DMS79 treated with DMSO at 0.1 percent for 48 hours (cell line): ENCODE data around the gene ZNF546.
"Not testable (repeated sequence)": the region's sequence is repeated elsewhere in the genome, so short reads cannot be mapped to it uniquely, and the experiment has no call there.

ENCODE experiments used
- DNase-seq: peaks from one replicate; lab custom pipeline; 2025; lab: John Stamatoyannopoulos, UW

ZNF546 gene

DNA sequence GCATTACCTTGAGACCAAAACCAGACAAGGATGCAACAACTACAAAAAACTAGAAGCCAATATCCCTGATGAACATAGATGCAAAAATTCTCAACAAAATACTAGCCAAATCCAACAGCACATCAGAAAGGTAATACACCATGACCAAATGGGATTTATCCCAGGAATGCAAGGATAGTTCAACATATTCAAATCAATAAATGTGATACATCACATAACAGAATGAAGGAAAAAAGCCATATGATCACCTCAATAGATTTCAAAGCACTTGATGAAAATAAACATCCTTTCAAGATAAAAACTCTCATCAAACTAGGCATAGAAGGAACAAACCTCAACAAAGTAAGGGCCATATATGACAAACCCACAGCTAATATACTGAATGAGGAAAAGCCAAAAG lies 10.2 kb upstream of the ZNF546 start:
- no peak for DNase-seq

DNA sequence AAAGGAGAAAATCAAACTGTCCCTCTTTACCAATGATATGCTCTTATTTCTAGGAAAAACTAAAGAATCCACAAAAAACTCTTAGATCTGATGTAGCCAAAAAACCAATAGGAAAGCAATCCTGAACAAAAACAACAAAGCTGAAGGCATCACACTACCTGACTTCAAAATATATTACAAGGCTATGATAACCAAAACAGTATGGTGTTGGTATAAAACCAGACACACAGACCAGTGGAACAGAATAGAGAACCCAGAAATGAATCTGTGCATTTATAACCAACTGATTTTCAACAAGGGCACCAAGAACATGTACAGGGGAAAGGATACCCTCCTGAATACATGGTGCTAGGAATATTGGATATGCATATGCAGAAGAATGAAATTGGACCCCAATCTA lies 9.7 kb upstream of the ZNF546 start:
- no peak for DNase-seq

- no peak for DNase-seq
Observed at GRCh38 chr19:39987596-39987995, 9.3 kb upstream of the ZNF546 start.

DNA sequence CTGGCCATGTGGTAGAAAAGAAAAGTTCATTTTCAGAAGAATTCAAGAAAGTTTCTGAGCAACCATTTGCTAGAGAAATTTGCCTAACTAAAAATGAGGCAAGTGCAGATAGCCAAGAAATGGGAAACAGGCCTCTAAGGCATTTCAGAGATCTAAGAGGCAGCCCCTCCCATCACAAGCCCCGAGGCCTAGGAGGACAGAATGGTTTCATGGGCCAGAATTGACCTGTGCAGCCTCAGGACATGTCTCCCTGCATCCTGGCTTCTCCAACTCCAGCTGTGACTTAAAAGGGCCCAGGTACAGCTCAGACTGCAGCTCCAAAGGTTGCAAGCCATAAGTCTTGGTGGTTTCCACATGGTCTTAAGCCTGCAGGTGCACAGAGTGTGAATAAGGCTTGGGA lies 3.3 kb upstream of the ZNF546 start:
- DNase-seq = no peak

GRCh38 chr19:39994361-39994760 lies 2.5 kb upstream of the ZNF546 start:
- no peak for DNase-seq

DNA sequence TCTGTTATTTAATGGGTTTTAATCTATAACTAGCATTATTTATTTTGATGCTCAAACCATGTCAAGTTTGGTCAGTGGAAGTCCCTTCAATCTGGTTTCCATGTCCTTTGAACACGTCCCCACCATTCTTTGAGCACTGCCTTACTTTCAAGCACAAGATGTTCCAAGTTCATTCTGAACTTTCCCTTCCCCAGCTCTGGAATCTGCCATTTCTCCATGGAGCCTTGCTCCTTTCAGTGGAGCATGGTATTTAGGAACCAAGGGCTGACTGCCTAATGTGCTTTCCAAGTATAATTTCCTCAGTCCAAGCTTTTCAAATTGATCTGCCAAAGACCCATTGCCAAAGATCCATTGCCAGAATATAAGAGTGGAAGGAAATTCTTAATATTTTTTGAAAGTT lies 1.1 kb upstream of the ZNF546 start:
- DNase-seq = no peak

GRCh38 chr19:39996218-39996810 lies 546 bp upstream of the ZNF546 start:
- peak; percentile 62 for DNase-seq

DNA sequence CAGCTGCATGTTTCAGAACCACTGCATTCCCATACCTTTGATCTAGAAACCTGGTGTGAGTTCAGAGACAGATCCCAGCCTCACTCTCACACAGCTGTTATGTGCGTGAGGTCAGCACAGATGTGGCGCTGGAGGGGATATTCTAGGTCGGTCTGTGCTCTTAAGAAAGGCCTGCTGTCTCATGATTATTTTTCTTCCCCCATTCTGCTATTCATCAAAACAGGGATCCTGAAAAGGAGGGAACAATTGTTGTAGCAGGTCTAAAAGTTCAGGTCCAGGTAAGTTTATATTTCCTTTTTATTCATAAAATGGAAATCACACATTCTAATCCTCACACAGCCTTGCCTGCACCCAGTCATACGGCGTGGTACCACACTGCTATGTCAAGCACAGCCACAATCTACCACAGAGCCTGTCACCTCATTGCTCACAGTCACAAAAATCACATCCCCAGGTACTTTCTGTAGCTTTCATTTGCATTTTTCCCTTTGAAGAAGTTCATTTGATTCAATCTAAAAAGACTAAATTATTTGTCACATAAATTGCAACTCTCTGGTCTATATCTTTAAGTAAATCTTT lies 867 bp downstream of the ZNF546 start:
- no peak for DNase-seq

DNA sequence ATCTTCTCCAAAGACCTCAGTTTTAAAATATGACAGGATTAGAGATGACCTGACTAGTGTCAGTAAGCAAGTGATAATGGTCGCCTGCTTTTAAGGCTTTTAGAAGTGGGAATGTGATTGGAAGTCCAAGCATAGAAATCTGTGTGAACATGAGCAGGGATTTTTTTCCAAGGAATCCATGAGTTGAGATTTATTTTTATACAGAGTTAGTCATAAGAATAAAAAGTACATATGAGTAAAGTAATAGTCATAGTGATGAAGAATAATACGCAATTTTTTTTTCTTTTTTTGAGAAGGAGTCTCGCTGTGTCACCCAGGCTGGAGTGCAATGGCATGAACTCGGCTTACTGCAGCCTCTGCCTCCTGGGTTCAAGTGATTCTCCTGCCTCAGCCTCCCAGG lies 1.6 kb downstream of the ZNF546 start:
- DNase-seq = no peak

DNA sequence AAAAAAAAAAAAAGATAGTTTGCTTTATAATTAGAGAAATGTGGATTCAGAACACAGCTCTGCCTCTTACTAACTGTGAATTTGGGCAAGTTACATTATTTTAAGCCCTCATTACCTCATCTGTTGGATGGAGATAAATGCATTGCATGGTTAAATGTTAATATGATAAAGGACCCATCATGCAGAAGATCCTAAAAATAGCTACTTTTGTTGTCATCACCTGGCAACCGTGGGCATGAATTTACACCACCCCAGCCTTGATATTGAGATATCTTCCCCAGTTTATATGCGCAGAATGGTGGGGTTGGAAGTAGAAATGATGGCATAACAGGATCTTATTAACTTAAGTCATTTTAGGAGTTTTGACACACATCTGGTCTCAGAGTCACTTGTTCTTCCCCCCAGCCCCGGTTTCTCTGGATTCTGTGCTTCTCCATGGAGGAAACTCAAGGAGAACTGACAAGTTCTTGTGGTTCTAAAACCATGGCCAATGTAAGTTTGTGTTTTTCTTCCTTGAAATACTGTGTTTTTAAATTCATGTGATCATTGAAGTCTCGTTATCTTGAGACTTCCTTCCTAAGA lies 8.9 kb downstream of the ZNF546 start:
- DNase-seq = no peak

- no peak for DNase-seq
Observed at GRCh38 chr19:40006273-40006691, 9.4 kb downstream of the ZNF546 start.

- DNase-seq = no peak
Observed at GRCh38 chr19:40009674-40010073, 12.8 kb downstream of the ZNF546 start.

DNA sequence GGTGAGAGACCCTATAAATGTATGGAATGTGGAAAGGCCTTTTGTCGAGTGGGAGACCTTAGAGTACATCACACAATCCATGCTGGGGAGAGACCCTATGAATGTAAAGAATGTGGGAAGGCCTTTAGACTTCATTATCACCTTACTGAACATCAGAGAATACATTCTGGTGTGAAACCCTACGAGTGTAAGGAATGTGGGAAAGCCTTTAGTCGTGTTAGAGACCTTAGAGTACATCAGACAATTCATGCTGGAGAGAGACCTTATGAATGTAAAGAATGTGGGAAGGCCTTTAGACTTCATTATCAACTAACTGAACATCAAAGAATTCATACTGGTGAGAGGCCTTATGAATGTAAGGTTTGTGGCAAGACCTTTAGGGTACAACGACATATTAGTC lies 17.1 kb downstream of the ZNF546 start:
- DNase-seq = no peak

- DNase-seq = no peak
Observed at GRCh38 chr19:40023969-40024368, 27.1 kb downstream of the ZNF546 start.

GRCh38 chr19:40025938-40026596 lies 29.2 kb downstream of the ZNF546 start:
- DNase-seq = no peak

GRCh38 chr19:40026597-40026970 lies 29.7 kb downstream of the ZNF546 start:
- no peak for DNase-seq

DNA sequence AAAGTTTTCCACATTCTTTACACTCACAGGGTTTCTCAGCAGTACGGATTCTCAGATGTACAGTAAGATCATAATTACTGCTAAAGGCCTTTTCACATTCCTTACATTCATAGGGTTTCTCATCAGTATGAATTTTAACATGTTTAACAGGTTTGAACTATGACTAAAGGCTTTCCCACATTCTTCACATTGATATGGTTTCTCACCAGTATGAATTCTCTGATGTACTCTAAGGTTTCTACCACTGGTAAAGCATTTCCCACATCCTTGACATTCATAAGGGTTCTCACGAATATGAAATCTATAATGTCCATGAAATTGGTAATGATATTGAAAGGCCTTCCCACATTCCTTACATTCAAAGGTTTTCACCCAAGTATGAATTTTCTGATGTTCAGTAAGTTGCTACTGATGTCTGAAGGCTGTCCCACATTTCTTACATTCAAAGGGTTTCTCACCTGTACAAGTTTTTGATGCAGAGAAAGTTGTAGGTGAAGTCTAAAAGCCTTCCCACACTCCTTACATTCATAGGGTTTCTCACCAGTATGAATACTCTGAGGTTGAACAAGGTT lies 37.2 kb downstream of the ZNF546 start:
- no peak for DNase-seq

DNA sequence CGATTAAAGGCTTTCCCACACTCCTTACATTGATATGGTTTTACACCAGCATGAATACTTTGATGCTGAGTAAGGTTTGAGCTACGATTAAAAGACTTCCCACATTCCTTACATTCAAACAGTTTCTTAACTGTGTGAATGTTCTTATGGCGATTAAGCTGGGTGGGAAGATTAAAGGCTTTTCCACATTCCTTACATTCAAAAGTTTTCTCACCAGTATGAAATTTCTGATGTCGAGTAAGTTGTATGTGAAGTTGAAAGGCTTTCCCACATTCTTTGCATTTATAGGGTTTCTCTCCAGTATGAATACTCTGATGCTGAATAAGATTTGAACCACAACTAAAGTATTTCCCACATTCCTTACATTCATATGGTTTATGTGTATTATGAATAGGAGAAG lies 39.1 kb downstream of the ZNF546 start:
- no peak for DNase-seq

DNA sequence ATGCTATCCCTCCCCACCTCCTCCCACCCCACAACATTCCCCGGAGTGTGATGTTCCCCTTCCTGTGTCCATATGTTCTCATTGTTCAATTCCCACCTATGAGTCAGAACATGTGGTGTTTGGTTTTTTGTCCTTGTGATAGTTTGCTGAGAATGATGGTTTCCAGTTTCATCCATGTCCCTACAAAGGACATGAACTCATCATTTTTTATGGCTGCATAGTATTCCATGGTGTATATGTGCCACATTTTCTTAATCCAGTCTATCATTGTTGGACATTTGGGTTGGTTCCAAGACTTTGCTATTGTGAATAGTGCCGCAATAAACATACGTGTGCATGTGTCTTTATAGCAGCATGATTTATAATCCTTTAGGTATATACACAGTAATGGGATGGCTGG lies 41.2 kb downstream of the ZNF546 start:
- DNase-seq = not testable (repeated sequence)

GRCh38 chr19:40041718-40042117 lies 44.9 kb downstream of the ZNF546 start:
- DNase-seq = not testable (repeated sequence)

DNA sequence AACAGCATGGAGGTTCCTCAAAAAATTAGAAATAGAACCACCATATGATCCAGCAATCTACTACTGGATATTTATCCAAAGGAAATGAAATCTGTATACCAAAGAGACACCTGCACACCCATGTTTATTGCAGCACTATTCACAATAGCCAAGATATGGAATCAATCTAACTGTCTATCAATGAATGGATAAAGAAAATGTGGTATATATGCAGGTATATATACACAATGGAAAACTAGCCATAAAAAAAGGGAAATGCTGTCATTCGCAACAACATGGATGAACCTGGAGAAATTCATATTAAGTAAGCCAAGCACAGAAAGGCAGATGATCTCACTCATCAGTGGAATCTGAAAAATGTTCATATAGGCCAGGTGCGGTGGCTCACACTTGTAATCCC lies 56.6 kb downstream of the ZNF546 start:
- no peak for DNase-seq

DNA sequence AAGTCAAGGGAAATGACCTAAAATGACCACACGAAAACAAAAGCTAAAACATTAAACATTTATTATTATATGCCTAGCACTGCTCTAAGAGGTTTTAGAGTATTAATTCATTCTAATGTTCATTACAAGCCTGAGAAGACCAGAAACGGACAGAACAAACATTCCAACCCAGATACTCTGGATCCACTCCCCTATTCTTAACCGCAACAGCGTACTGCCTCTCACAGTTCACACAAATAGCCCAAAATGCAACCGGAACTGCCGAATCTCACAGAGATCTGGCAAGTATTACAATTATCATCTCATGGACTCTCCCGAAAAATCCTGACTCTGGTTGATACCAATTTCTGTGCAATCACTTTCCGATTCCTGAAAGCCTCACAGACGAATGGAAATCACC lies 57.8 kb downstream of the ZNF546 start:
- no peak for DNase-seq

DNA sequence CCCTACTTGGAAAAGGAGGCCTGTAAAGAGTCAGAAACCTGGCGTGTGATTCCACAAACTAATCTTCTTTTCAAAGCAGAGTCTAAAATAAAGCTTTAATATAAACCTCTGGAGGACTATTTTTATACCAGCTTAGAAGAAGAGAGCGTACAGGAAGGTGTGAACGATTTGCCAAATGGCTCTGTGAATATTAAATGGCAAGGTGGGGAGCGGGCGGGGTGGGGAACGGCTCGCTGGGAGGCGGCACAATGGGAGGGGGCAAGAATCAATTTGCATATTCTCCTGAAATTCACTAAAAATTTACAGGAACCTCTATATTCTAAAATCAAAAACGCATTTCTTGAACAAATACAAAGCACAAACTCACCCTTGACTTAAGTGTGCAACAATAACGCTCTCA lies 58.2 kb downstream of the ZNF546 start:
- no peak for DNase-seq
